Hematopoietic multipotent progenitor cell (in vitro differentiated cells): ENCODE data around the gene DEFB126. TPM values are rescaled to one million over a fixed set of nuclear protein-coding genes. Genes with fewer than 3 reads are reported as not detected.
"Not testable (repeated sequence)": the region's sequence is repeated elsewhere in the genome, so short reads cannot be mapped to it uniquely, and the experiment has no call there.

Source experiments
- DNase-seq, 3 donors: peaks; one replicate each; pipeline ENCODE4 v3.0.0-alpha.2; 2011 to 2015; ENCODE audit warnings: low read depth in 2 of 3, low spot score in 2 of 3
- total RNA-seq: library from RNA; depleted of rRNA; stranded (reverse); fragments of >200 nt; gene quantifications from one replicate; pipeline ENCODE4 v1.2.3, GENCODE V29; 2012

DEFB126 gene
- not detected for total RNA-seq

GRCh38 chr20:142290-142689 lies at the start of gene DEFB126:
Gene DEFB126 (plus strand): TSS chr20:142590. CDS start chr20:142629, 39 bp downstream.
- no peak for DNase-seq

GRCh38 chr20:93641-94040 lies 48.7 kb upstream of the DEFB126 start:
- no peak for DNase-seq

GRCh38 chr20:95215-95614 lies 47.2 kb upstream of the DEFB126 start:
- no peak for DNase-seq

- not testable (repeated sequence) for DNase-seq
Observed at GRCh38 chr20:97691-98090, 44.7 kb upstream of the DEFB126 start.

- no peak for DNase-seq
Observed at GRCh38 chr20:101975-102374, 40.4 kb upstream of the DEFB126 start.

- no peak for DNase-seq
Observed at GRCh38 chr20:103456-103855, 38.9 kb upstream of the DEFB126 start.

- DNase-seq: no peak
Observed at GRCh38 chr20:112396-112795, 30.0 kb upstream of the DEFB126 start.

- no peak for DNase-seq
Observed at GRCh38 chr20:117518-117917, 24.9 kb upstream of the DEFB126 start.

- DNase-seq: not testable (repeated sequence)
Observed at GRCh38 chr20:129786-130323, 12.5 kb upstream of the DEFB126 start.

GRCh38 chr20:137668-138490 lies 4.5 kb upstream of the DEFB126 start:
- DNase-seq: no peak

GRCh38 chr20:145877-146276 lies 3.5 kb downstream of the DEFB126 start:
- no peak for DNase-seq

- DNase-seq: no peak
Observed at GRCh38 chr20:152131-152530, 9.7 kb downstream of the DEFB126 start.

- no peak for DNase-seq
Observed at GRCh38 chr20:157154-157553, 14.8 kb downstream of the DEFB126 start, which contains the start of gene DEFB127. Gene DEFB127 (plus strand): TSS chr20:157454. CDS start chr20:157545, 91 bp downstream.

GRCh38 chr20:164618-165017 lies 22.2 kb downstream of the DEFB126 start:
- no peak for DNase-seq

GRCh38 chr20:168876-169275 lies 26.5 kb downstream of the DEFB126 start:
- no peak for DNase-seq

- DNase-seq: no peak
Observed at GRCh38 chr20:184288-184687, 41.9 kb downstream of the DEFB126 start.

- no peak for DNase-seq
Observed at GRCh38 chr20:187733-188132, 45.3 kb downstream of the DEFB126 start.

- DNase-seq: no peak
Observed at GRCh38 chr20:189611-190010, 47.2 kb downstream of the DEFB126 start, which contains the start of gene DEFB128. Gene DEFB128 (minus strand): TSS chr20:189711. CDS start chr20:189623, 88 bp downstream.
